Activated CD8-positive, alpha-beta memory T cell treated with anti-CD3 and anti-CD28 coated beads for 1 hour (primary cell): Measurements from ENCODE around the gene ABCA10.

ENCODE experiments used
- DNase-seq, 2 donors: peaks; one replicate each; pipeline ENCODE4 v3.0.0-alpha.2; 2020; ENCODE audit warnings: low read depth in 1 of 2; ENCODE audit errors: extremely low read depth in 1 of 2

The ABCA10 gene

GRCh38 chr17:69105907-69106730 lies 122.5 kb downstream of the ABCA10 start:
- DNase-seq: no peak

DNA sequence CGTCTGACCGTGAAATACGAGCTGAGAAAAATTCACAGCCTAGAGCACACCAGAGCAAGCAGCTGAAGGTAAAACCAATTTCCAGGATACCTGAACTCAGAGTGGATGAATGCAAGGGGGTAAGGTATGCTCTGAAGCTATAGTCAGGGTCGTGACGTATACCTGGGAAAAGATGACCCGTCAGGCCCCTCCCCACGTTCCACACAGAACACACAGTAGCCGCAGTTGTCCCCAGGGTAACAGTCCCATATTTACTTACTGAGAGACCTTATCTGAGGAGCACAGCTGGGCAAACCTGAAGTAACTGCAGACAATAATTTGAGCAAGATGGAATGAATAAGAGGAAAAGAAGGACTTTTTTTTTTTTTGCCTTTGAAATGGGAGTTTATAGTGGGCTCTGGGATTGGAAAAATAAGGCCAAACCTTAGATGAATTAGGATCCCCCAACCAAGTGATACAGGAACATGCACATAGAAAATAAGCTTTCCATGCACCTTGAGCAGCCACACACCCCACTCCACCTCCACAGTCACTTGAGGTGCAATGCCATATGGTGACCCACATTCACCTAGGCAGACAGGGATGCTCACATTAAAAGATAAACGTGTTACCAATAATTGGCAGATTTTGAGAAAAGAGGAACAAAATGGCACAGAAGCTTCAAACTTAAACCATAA lies 124.9 kb downstream of the ABCA10 start:
- DNase-seq: no peak

DNA sequence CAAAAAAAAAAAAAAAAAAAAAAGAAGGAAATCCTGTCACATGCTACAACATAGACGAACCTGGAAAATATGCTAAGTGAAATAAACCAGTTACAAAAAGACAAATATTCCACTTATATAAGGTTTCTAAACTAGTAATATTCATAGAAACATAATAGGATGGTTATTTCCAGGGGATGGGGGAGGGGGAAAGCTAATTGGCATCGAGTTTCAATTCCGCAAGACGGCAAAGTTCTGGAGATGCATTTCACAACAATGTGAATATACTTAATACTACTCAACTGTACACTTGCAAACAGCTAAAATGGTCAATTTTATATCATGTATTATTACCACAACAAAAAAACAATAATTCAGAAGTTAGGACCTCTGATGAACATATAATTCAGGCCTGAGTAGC lies 130.0 kb downstream of the ABCA10 start:
- DNase-seq: no peak
